ENCODE measurements around the gene TNPO2.

Gene TNPO2

GRCh38 chr19:12665281-12665573 lies 58.5 kb downstream of the TNPO2 start:
- Mint-ChIP-seq H3K9me3 (no peaks in the 10 kb centered on the region), H3K27ac (peak overlapping the region; percentile 97), H3K36me3 (peaks cover 39% of the 10 kb centered on the region), H3K4me3 (peak overlapping the region; percentile 90), H3K4me1 (peaks cover 48% of the 10 kb centered on the region), H3K27me3 (no peaks in the 10 kb centered on the region)
- peak; percentile 88 for ATAC-seq

GRCh38 chr19:12664406-12665280 lies 59.1 kb downstream of the TNPO2 start:
- Mint-ChIP-seq H3K4me3 (peak overlapping the region; percentile 90), H3K27me3 (no peaks in the 10 kb centered on the region), H3K9me3 (no peaks in the 10 kb centered on the region), H3K36me3 (peaks cover 45% of the 10 kb centered on the region), H3K4me1 (peaks cover 46% of the 10 kb centered on the region), H3K27ac (peak overlapping the region; percentile 97)
- ATAC-seq = no peak

- H3K27me3 Mint-ChIP-seq = no peaks in the 10 kb centered on the region
- no peak for ATAC-seq
- peaks cover 26% of the 10 kb centered on the region for H3K4me1 Mint-ChIP-seq
- H3K4me3 Mint-ChIP-seq = no peak overlapping the region
- peaks cover 62% of the 10 kb centered on the region for H3K36me3 Mint-ChIP-seq
- no peaks in the 10 kb centered on the region for H3K9me3 Mint-ChIP-seq
- no peak overlapping the region for H3K27ac Mint-ChIP-seq
Observed at GRCh38 chr19:12660980-12661379, 62.8 kb downstream of the TNPO2 start.

- no peaks in the 10 kb centered on the region for H3K9me3 Mint-ChIP-seq
- H3K4me1 Mint-ChIP-seq = peaks cover 16% of the 10 kb centered on the region
- no peaks in the 10 kb centered on the region for H3K27me3 Mint-ChIP-seq
- no peak overlapping the region for H3K27ac Mint-ChIP-seq
- H3K36me3 Mint-ChIP-seq = peaks cover 60% of the 10 kb centered on the region
- no peak for ATAC-seq
- H3K4me3 Mint-ChIP-seq = no peak overlapping the region
Observed at GRCh38 chr19:12657966-12658365, 65.8 kb downstream of the TNPO2 start.

- H3K27me3 Mint-ChIP-seq = no peaks in the 10 kb centered on the region
- peaks cover 16% of the 10 kb centered on the region for H3K4me1 Mint-ChIP-seq
- ATAC-seq = peak; percentile 36
- peaks cover 61% of the 10 kb centered on the region for H3K36me3 Mint-ChIP-seq
- H3K4me3 Mint-ChIP-seq = no peak overlapping the region
- no peaks in the 10 kb centered on the region for H3K9me3 Mint-ChIP-seq
- H3K27ac Mint-ChIP-seq = peak overlapping the region; percentile 25
Observed at GRCh38 chr19:12656899-12657571, 66.7 kb downstream of the TNPO2 start.

- no peak overlapping the region for H3K27ac Mint-ChIP-seq
- H3K4me1 Mint-ChIP-seq = peaks cover 16% of the 10 kb centered on the region
- H3K27me3 Mint-ChIP-seq = no peaks in the 10 kb centered on the region
- H3K4me3 Mint-ChIP-seq = no peak overlapping the region
- no peaks in the 10 kb centered on the region for H3K9me3 Mint-ChIP-seq
- ATAC-seq = no peak
- peaks cover 72% of the 10 kb centered on the region for H3K36me3 Mint-ChIP-seq
Observed at GRCh38 chr19:12655546-12655945, 68.2 kb downstream of the TNPO2 start.

GRCh38 chr19:12652219-12652618 lies 71.5 kb downstream of the TNPO2 start:
- Mint-ChIP-seq H3K36me3 (peaks cover 76% of the 10 kb centered on the region), H3K27ac (no peak overlapping the region), H3K27me3 (no peaks in the 10 kb centered on the region), H3K4me1 (peaks cover 20% of the 10 kb centered on the region), H3K4me3 (no peak overlapping the region), H3K9me3 (no peaks in the 10 kb centered on the region)
- no peak for ATAC-seq

GRCh38 chr19:12649941-12650340 lies 73.8 kb downstream of the TNPO2 start:
- no peak for ATAC-seq
- Mint-ChIP-seq H3K27ac (no peak overlapping the region), H3K9me3 (no peaks in the 10 kb centered on the region)

More at GRCh38 chr19:12649941-12650340, 73.8 kb downstream of the TNPO2 start:
- peaks cover 68% of the 10 kb centered on the region for H3K36me3 Mint-ChIP-seq
- H3K4me3 Mint-ChIP-seq = no peak overlapping the region
- peaks cover 13% of the 10 kb centered on the region for H3K4me1 Mint-ChIP-seq
- H3K27me3 Mint-ChIP-seq = no peaks in the 10 kb centered on the region
